Stimulated activated naive CD8-positive, alpha-beta T cell treated with anti-CD3 and anti-CD28 coated beads, Interleukin-15, Interleukin-2, amounts not matched to agents 100 ng/mL and 50 ng/mL, for 24 hours (primary cell): ENCODE measurements around the gene IL13.
A peak's percentile ranks its signal among the peaks of the same experiment; 100 is the strongest.

ENCODE experiments used
- H3K27ac Mint-ChIP-seq: one replicate; pipeline ENCODE4 v1.8.0; 2021; ENCODE audit warnings: mild to moderate bottlenecking, mixed read lengths
- H3K27me3 Mint-ChIP-seq: one replicate; pipeline ENCODE4 v1.8.0; 2021; ENCODE audit warnings: mixed read lengths
- H3K36me3 Mint-ChIP-seq: one replicate; pipeline ENCODE4 v1.8.0; 2021; ENCODE audit warnings: low read depth, mixed read lengths
- H3K4me1 Mint-ChIP-seq: one replicate; pipeline ENCODE4 v1.8.0; 2021; ENCODE audit warnings: low read depth, mixed read lengths
- H3K4me3 Mint-ChIP-seq: one replicate; pipeline ENCODE4 v1.8.0; 2021; ENCODE audit warnings: mild to moderate bottlenecking, mixed read lengths
- H3K9me3 Mint-ChIP-seq: one replicate; pipeline ENCODE4 v1.8.0; 2021; ENCODE audit warnings: mixed read lengths

The IL13 gene

DNA sequence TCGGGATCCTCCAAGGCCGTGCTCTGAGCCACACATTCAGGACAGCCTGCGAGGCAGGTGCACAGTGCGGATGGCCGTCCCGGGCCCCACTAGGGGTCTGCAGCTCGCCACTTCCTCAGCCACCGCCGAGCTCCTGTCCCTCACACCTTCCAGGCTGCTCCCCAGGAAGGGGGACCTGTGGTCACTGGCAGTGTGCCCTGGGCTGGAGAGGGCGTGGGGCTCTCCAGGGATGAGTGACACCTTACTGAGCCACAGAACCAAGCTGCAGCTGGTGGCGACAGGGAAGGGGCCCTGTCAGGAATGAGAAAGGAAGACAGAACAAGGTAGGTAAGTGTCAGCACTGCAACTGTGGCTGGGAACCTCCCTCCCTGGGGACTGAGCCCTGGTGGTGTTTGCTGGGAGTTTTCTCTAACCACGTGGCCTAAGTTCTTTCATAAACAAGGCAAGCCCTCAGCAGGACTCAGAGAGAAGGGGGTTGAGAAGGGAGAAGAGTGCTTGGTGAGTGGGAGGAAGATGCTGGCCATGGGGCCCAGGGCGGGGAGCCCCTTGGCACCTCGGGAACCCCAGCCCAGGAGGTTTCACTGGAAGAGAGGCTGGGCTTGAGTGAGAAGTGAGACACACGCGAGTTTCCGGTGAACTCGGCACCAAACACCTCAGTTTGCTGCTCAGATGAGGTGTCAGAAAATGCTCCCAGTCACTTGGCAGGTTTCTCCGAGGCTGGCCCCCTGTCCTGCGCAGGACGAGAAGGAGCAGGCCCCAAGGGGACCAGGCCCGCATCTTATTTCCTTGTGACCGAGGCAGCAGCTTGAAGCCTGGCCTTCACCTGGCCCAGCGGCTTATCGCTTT lies 5.2 kb downstream of the IL13 start:
- Mint-ChIP-seq H3K4me3 (no peak overlapping the region), H3K9me3 (no peaks in the 10 kb centered on the region), H3K36me3 (no peaks in the 10 kb centered on the region), H3K4me1 (peaks cover 50% of the 10 kb centered on the region), H3K27me3 (peaks cover under 1% of the 10 kb centered on the region), H3K27ac (peak overlapping the region; percentile 89)

DNA sequence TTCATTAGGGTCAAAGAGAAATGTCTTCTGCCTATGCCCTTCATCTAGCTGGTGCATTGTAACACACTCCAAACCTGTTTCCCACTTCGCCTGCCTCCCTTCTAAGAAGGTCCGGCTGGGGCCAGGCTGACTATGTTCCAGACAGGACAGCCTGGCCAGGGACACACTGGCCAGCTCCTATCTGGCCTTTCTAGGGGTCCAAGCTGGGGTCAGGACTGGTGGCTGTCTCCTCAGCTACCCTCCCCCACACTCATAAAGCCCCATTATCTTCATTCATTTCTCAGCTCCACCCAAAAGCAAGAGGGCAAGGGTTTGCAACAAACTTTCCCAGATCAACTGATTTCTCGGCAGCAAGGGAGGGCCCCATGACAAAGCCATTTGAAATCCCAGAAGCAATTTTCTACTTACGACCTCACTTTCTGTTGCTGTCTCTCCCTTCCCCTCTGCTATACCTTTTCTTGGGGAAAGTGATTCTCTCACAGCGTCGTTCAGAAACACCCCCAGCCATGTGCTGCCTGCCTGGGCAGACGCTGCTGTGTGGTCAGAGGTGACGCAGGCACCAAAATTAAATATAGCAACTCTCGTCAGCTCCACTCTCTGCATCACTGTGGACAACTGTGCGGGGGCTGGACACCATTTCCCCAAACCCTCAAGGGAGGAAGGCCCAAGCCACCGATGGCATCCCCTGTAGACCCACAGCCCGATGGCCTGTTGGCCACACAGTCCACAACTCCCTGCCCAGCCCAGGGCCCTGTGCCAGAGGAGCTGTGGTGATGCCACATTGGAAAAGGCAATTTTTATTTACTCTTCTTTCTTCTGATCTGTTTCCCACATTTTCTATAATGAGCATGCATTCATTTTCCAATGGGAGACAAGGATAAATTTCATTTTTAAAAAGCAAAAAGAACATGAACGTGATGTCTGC lies 6.1 kb downstream of the IL13 start:
- Mint-ChIP-seq H3K4me3 (no peak overlapping the region), H3K36me3 (no peaks in the 10 kb centered on the region), H3K27me3 (no peaks in the 10 kb centered on the region), H3K9me3 (no peaks in the 10 kb centered on the region), H3K4me1 (peaks cover 49% of the 10 kb centered on the region), H3K27ac (peak overlapping the region; percentile 89)

DNA sequence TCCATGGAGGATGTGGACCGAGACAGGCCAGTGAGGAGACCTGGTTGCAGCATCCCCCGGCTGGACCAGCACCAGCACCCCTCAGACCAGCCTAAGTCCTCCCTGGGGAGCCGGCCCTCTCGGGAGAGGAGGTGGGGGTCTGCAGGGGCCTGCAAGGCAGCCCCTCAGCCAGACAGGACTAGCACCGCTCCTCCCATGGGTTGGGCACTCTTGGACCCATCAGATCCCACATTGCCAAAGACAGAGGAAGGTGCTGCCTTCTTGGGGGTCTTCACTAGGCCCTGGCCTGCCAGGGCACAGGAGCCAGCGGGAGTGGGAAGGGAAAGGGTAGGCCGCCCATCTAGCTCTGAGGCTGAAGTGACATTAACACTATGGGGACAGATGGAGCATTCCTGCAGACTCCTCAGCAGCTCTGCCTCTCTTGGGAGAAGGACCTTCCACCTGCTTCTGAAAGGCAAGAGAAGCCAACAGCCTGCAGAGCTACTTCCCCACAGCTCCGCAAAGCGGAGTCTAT lies 6.8 kb downstream of the IL13 start:
- H3K4me3 Mint-ChIP-seq = no peak overlapping the region
- H3K36me3 Mint-ChIP-seq = no peaks in the 10 kb centered on the region
- H3K27me3 Mint-ChIP-seq = no peaks in the 10 kb centered on the region
- peak overlapping the region; percentile 14 for H3K27ac Mint-ChIP-seq
- H3K4me1 Mint-ChIP-seq = peaks cover 49% of the 10 kb centered on the region
- no peaks in the 10 kb centered on the region for H3K9me3 Mint-ChIP-seq

- H3K36me3 Mint-ChIP-seq = no peaks in the 10 kb centered on the region
- no peaks in the 10 kb centered on the region for H3K9me3 Mint-ChIP-seq
- no peak overlapping the region for H3K4me3 Mint-ChIP-seq
- peaks cover 40% of the 10 kb centered on the region for H3K4me1 Mint-ChIP-seq
- no peaks in the 10 kb centered on the region for H3K27me3 Mint-ChIP-seq
- no peak overlapping the region for H3K27ac Mint-ChIP-seq
These were observed 7.7 kb downstream of the IL13 start for GRCh38 chr5:132665574-132666080.

DNA sequence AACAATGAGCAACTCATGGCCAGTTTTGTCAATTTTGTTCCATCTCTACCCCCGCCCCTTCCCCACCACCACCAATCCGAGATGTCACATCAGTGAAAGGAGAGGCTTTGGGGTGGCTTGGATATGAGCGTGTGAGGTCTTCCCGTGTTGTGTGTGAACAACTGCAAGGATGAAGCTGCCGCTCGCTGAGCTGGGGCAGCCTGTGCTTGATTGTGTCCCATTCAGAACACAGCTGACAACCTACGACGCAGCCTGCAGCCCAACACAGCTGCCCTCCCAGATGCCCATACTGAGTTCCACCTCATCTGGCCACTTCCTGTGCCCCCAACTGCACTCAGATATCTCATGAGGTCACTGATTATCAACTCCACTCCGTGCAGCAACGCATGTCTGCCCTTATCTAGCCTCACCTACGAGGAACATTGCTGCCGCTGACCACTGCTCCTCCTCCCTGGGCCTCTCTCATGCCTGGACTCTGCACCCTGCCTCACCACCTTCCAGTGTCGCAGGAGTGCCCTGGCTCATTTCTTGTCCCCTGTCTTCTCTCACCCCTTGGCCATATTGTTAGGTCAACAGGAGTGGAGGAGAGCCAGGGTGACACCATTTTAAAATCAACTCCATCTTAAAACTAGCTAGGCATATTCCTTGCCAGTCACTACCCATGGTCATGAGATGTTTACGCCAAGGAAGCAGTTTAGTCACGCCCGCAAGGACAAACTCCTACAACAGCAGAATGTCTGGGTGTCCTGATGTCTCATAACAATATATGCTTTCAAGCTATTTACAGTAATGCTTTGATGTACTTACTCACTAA lies 8.5 kb downstream of the IL13 start:
- H3K27ac Mint-ChIP-seq = no peak overlapping the region
- H3K4me1 Mint-ChIP-seq = peaks cover 32% of the 10 kb centered on the region
- no peaks in the 10 kb centered on the region for H3K9me3 Mint-ChIP-seq
- no peaks in the 10 kb centered on the region for H3K27me3 Mint-ChIP-seq
- no peak overlapping the region for H3K4me3 Mint-ChIP-seq
- H3K36me3 Mint-ChIP-seq = no peaks in the 10 kb centered on the region

GRCh38 chr5:132667309-132667708 lies 9.3 kb downstream of the IL13 start:
- Mint-ChIP-seq H3K27me3 (no peaks in the 10 kb centered on the region), H3K4me3 (no peak overlapping the region), H3K9me3 (no peaks in the 10 kb centered on the region), H3K27ac (no peak overlapping the region), H3K36me3 (no peaks in the 10 kb centered on the region), H3K4me1 (peaks cover 24% of the 10 kb centered on the region)

- no peaks in the 10 kb centered on the region for H3K9me3 Mint-ChIP-seq
- H3K27me3 Mint-ChIP-seq = no peaks in the 10 kb centered on the region
- H3K36me3 Mint-ChIP-seq = no peaks in the 10 kb centered on the region
- H3K4me1 Mint-ChIP-seq = peaks cover 16% of the 10 kb centered on the region
- no peak overlapping the region for H3K27ac Mint-ChIP-seq
- no peak overlapping the region for H3K4me3 Mint-ChIP-seq
These were observed 10.1 kb downstream of the IL13 start for GRCh38 chr5:132667761-132668705.

DNA sequence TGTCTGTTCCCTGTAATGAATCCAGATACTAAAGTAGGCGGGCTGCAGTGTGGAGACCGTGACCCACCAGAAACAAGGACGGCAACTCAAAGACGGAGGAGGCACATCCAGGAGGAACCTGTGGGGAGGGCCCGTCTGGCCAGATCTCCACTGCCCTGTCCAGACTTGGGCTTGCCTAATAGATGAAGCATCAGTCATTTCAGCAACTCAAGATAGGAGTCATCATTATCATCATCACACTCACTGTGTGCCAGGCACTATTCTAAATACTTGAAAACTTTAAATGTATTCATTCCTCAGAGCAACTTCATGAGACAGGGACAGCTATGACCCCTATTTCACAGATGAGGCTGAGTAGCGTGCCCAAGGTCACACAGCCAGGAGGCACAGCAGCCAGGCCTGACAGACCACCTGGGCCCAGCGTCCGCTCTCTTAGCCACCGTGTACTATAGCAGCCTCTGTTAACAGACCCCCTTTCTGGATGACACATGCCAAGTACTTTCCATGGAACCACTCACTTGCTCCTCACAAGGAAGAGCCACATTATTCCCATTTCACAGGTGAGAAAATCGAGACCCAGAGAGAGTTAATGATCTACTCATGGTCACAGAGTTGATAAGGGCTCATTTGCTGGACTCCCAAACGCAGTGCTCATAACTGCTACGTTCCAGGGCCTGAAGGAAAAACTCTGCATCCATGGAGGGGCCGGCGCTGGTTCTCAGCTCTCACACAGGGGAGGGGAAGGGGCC lies 10.9 kb downstream of the IL13 start:
- Mint-ChIP-seq H3K27ac (no peak overlapping the region), H3K4me1 (peaks cover 15% of the 10 kb centered on the region), H3K4me3 (no peak overlapping the region), H3K27me3 (no peaks in the 10 kb centered on the region), H3K36me3 (no peaks in the 10 kb centered on the region), H3K9me3 (no peaks in the 10 kb centered on the region)

DNA sequence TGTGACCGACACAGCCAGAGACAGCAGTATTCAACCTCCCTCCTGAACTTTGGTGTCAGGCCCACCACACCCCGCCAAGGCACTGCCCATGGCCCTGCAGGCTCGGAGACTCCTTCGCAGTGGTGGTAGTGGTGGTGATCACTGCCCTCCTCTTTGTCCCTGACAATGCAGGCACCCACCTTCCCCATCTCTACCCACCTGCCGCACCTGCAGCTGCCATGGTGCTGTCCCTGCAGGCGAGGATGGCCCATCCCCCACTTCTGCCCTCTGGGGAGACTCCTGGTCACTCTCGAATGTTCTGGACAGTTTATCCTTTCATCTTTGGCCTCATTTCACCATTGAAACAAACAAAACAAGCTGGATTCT lies 11.5 kb downstream of the IL13 start:
- Mint-ChIP-seq H3K27me3 (no peaks in the 10 kb centered on the region), H3K4me1 (peaks cover 15% of the 10 kb centered on the region), H3K9me3 (no peaks in the 10 kb centered on the region), H3K27ac (no peak overlapping the region), H3K4me3 (no peak overlapping the region), H3K36me3 (no peaks in the 10 kb centered on the region)

DNA sequence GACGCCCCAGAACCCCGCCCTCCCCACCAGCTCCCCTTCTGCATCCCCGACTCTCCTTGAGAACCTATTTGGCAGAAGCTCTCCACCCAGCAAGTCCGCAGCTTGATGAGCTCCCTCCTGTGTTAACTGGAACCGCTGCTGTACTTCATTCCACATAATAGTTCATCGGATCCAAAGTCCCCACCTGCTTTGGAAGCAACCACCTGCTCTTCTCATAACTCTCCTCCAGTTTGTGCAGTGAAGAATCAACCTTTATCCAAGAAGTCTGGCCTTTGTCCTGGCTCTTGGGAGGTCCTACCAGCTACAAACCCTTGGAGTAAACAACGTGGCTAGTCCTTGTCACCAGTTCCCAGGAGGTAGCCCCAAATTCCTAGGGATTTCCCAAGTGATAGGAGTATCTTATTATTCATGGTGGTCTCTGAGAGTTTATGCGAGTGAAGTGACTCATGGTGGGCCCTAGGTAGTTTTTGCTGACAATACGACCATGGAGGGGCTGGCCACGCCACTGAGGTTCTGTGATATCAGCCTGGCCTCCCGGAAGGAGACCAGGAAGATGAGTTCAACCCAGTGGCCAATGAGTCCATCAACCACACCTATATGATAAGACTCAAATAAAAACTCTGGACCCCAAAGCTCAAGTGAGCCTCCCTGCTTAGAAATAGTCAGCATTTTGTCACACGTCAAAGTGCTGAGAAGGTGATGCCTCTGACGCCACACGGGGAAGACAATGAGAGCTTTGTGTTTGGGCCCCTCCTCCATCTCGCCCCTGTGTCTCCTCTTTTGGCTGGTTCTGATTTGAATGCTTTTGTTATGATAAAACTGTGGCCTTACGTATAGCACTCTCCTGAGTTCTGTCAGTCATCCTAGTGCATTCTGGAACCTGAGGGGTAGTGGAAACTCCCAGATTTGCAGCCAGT lies 12.3 kb downstream of the IL13 start:
- no peaks in the 10 kb centered on the region for H3K9me3 Mint-ChIP-seq
- H3K36me3 Mint-ChIP-seq = no peaks in the 10 kb centered on the region
- H3K27ac Mint-ChIP-seq = no peak overlapping the region
- H3K27me3 Mint-ChIP-seq = no peaks in the 10 kb centered on the region
- peaks cover 18% of the 10 kb centered on the region for H3K4me1 Mint-ChIP-seq
- H3K4me3 Mint-ChIP-seq = no peak overlapping the region

GRCh38 chr5:132671000-132671399 lies 13.0 kb downstream of the IL13 start:
- no peak overlapping the region for H3K27ac Mint-ChIP-seq
- H3K36me3 Mint-ChIP-seq = no peaks in the 10 kb centered on the region
- peaks cover 23% of the 10 kb centered on the region for H3K4me1 Mint-ChIP-seq
- H3K27me3 Mint-ChIP-seq = no peaks in the 10 kb centered on the region
- H3K4me3 Mint-ChIP-seq = no peak overlapping the region
- no peaks in the 10 kb centered on the region for H3K9me3 Mint-ChIP-seq

- no peaks in the 10 kb centered on the region for H3K36me3 Mint-ChIP-seq
- no peaks in the 10 kb centered on the region for H3K27me3 Mint-ChIP-seq
- no peak overlapping the region for H3K4me3 Mint-ChIP-seq
- H3K4me1 Mint-ChIP-seq = peaks cover 23% of the 10 kb centered on the region
- H3K27ac Mint-ChIP-seq = no peak overlapping the region
- H3K9me3 Mint-ChIP-seq = no peaks in the 10 kb centered on the region
These were observed 15.5 kb downstream of the IL13 start for GRCh38 chr5:132673488-132673887.
